H1 (cell line): ENCODE results near the gene RGS16. TPM values are rescaled to one million over a fixed set of nuclear protein-coding genes. Genes with fewer than 3 reads are reported as not detected.

Source experiments
- CTCF ChIA-PET: fragments of 300-600 bp; sonication (Branson Sonifier 250); formaldehyde crosslinking; loops from one replicate; lab custom pipeline; 2021; ENCODE audit not compliant: partially characterized antibody; lab: Charles Lee
- POLR2A ChIA-PET: fragments of 300-600 bp; sonication (Branson Sonifier 250); formaldehyde crosslinking; loops from one replicate; lab custom pipeline; 2021; ENCODE audit warnings: inconsistent platforms; ENCODE audit not compliant: partially characterized antibody; lab: Charles Lee
- DNase-seq, 2 experiments: peaks; one replicate each; pipeline versions ENCODE4 v3.0.0 to v3.0.0-alpha.2; 2010 to 2022; ENCODE audit warnings: low spot score in 2 of 2, low read depth in 1 of 2, mixed read lengths in 1 of 2
- FAIRE-seq: peaks from 2 replicates; lab custom pipeline; 2011; peaks lifted over from hg19 to GRCh38; lab: Jason Lieb, UNC
- H2AFZ ChIP-seq: 2 replicates; pipeline ENCODE4 v1.8.1; 2012; ENCODE audit warnings: low read length, inconsistent platforms
- H2AK5ac ChIP-seq: 2 replicates; pipeline ENCODE4 v1.6.1; 2013; ENCODE audit warnings: low read depth, low read length
- H2BK120ac ChIP-seq: replicated peaks from 2 replicates; pipeline ENCODE3; 2013; ENCODE audit warnings: low read depth, low read length, inconsistent platforms
- H2BK12ac ChIP-seq: 2 replicates; pipeline ENCODE4 v1.6.1; 2013; ENCODE audit warnings: low read depth, low read length
- H2BK15ac ChIP-seq: 2 replicates; pipeline ENCODE4 v1.6.1; 2013; ENCODE audit warnings: low read length
- H2BK20ac ChIP-seq: 2 replicates; pipeline ENCODE4 v1.6.1; 2013; ENCODE audit warnings: low read length
- H2BK5ac ChIP-seq: 2 replicates; pipeline ENCODE4 v1.6.1; 2013; ENCODE audit warnings: low read depth, low read length
- H3K14ac ChIP-seq: 2 replicates; pipeline ENCODE4 v1.6.1; 2013; ENCODE audit warnings: inconsistent platforms; ENCODE audit not compliant: insufficient read length
- H3K18ac ChIP-seq: 2 replicates; pipeline ENCODE4 v1.6.1; 2013; ENCODE audit warnings: low read length; ENCODE audit errors: extremely low read depth
- H3K23ac ChIP-seq: 2 replicates; pipeline ENCODE4 v1.6.1; 2013; ENCODE audit warnings: inconsistent platforms; ENCODE audit not compliant: insufficient read length
- H3K23me2 ChIP-seq: 2 replicates; pipeline ENCODE4 v1.6.1; 2013; ENCODE audit warnings: low read depth, low read length
- H3K27ac ChIP-seq: 2 replicates; pipeline ENCODE4 v1.6.1; 2011; ENCODE audit warnings: low read depth, low read length, inconsistent platforms
- H3K27me3 ChIP-seq, 4 experiments: replicated peaks in 1 of 4; 1 replicate in 1 of 4; 2 replicates in 3 of 4; pipeline versions ENCODE4 v1.6.1 to v1.8.1; 2011 to 2013; ENCODE audit warnings: low read length in 3 of 4, mild to moderate bottlenecking in 3 of 4, inconsistent platforms in 2 of 4, mixed read lengths in 2 of 4, moderate library complexity in 1 of 4; ENCODE audit not compliant: control insufficient read depth in 3 of 4, insufficient read depth in 3 of 4; ENCODE audit errors: extremely low read depth in 1 of 4
- H3K36me3 ChIP-seq, 4 experiments: 2 replicates each; pipeline versions ENCODE4 v1.6.1 to v1.8.1; 2011 to 2013; ENCODE audit warnings: mild to moderate bottlenecking in 4 of 4, low read length in 3 of 4, moderate library complexity in 2 of 4, control low read depth in 1 of 4, inconsistent platforms in 1 of 4; ENCODE audit not compliant: insufficient read depth in 4 of 4, control insufficient read depth in 2 of 4
- H3K4ac ChIP-seq: replicated peaks from 2 replicates; pipeline ENCODE3; 2013; ENCODE audit warnings: low read length, low read depth, mixed read lengths, inconsistent platforms; ENCODE audit not compliant: insufficient read length
- H3K4me1 ChIP-seq, 4 experiments: replicated peaks in 1 of 4; 1 replicate in 1 of 4; 2 replicates in 3 of 4; pipeline versions ENCODE4 v1.6.1 to v1.8.1; 2011 to 2013; ENCODE audit warnings: low read length in 3 of 4, inconsistent platforms in 2 of 4, mixed read lengths in 1 of 4; ENCODE audit not compliant: insufficient read depth in 4 of 4, control insufficient read depth in 3 of 4
- H3K4me2 ChIP-seq, 2 experiments: 2 replicates each; pipeline versions ENCODE4 v1.6.1 to v1.8.1; 2011 to 2013; ENCODE audit warnings: low read depth in 2 of 2, low read length in 2 of 2, control low read depth in 1 of 2, inconsistent platforms in 1 of 2, mild to moderate bottlenecking in 1 of 2; ENCODE audit not compliant: insufficient read depth in 1 of 2
- H3K4me3 ChIP-seq, 4 experiments: fragments of 200-600, 300-600 bp in 1 of 4; sonication (generic), shearing (Covaris generic), sonication (Bioruptor Twin) in 1 of 4; 2 replicates each; pipeline versions ENCODE4 v1.5.1 to v1.8.1; 2011 to 2016; ENCODE audit warnings: low read length in 4 of 4, low read depth in 3 of 4, control low read depth in 2 of 4, inconsistent platforms in 2 of 4, mild to moderate bottlenecking in 2 of 4, mixed read lengths in 1 of 4, moderate library complexity in 1 of 4; ENCODE audit not compliant: insufficient read depth in 2 of 4; ENCODE audit errors: extremely low read depth in 1 of 4
- H3K56ac ChIP-seq: replicated peaks from 2 replicates; pipeline ENCODE3; 2013; ENCODE audit warnings: low read depth, mild to moderate bottlenecking, mixed read lengths, low read length, inconsistent platforms; ENCODE audit not compliant: insufficient read length
- H3K79me1 ChIP-seq: 2 replicates; pipeline ENCODE4 v1.6.1; 2013; ENCODE audit warnings: low read depth, low read length, control low read depth
- H3K79me2 ChIP-seq, 2 experiments: 2 replicates each; pipeline versions ENCODE4 v1.6.1 to v1.8.1; 2012 to 2013; ENCODE audit warnings: low read length in 2 of 2, mild to moderate bottlenecking in 2 of 2, inconsistent platforms in 1 of 2; ENCODE audit not compliant: insufficient read depth in 2 of 2, control insufficient read depth in 1 of 2
- H3K9ac ChIP-seq, 4 experiments: replicated peaks in 1 of 4; 1 replicate in 1 of 4; 2 replicates in 3 of 4; pipeline versions ENCODE4 v1.6.1 to v1.8.1; 2011 to 2013; ENCODE audit warnings: low read depth in 3 of 4, low read length in 3 of 4, control low read depth in 2 of 4, mild to moderate bottlenecking in 2 of 4, moderate library complexity in 2 of 4, inconsistent platforms in 1 of 4; ENCODE audit errors: extremely low read depth in 1 of 4
- H3K9me3 ChIP-seq, 2 experiments: 2 replicates each; pipeline versions ENCODE4 v1.6.1 to v1.8.1; 2012 to 2013; ENCODE audit warnings: mild to moderate bottlenecking in 2 of 2, moderate library complexity in 2 of 2, control low read depth in 1 of 2, inconsistent platforms in 1 of 2, low read depth in 1 of 2, low read length in 1 of 2, mixed read lengths in 1 of 2; ENCODE audit not compliant: insufficient read depth in 2 of 2
- H4K20me1 ChIP-seq, 2 experiments: replicated peaks in 1 of 2; 2 replicates each; pipeline versions ENCODE3 to v1.8.1; 2011 to 2013; ENCODE audit warnings: inconsistent platforms in 2 of 2, low read length in 2 of 2, mild to moderate bottlenecking in 1 of 2; ENCODE audit not compliant: insufficient read depth in 2 of 2, control insufficient read depth in 1 of 2
- H4K5ac ChIP-seq: 2 replicates; pipeline ENCODE4 v1.6.1; 2013; ENCODE audit warnings: low read length, low read depth, mixed read lengths, inconsistent platforms; ENCODE audit not compliant: insufficient read length
- H4K8ac ChIP-seq: 2 replicates; pipeline ENCODE4 v1.8.0; 2013; ENCODE audit warnings: mild to moderate bottlenecking, moderate library complexity, low read length, inconsistent platforms; ENCODE audit not compliant: insufficient read depth; ENCODE audit errors: extremely low read depth
- H4K91ac ChIP-seq: replicated peaks from 2 replicates; pipeline ENCODE3; 2013; ENCODE audit warnings: low read length, mixed read lengths, inconsistent platforms; ENCODE audit not compliant: insufficient read length
- BCL11A ChIP-seq, 2 experiments: IDR thresholded peaks; one replicate each; pipeline ENCODE4 v1.6.1; 2011; ENCODE audit warnings: low read depth in 2 of 2, low read length in 2 of 2, mild to moderate bottlenecking in 2 of 2
- BRCA1 ChIP-seq: IDR thresholded peaks from 2 replicates; pipeline ENCODE4 v1.6.1; 2012; ENCODE audit warnings: low read depth, low read length, improper control_type of control experiment
- GABPA ChIP-seq: IDR thresholded peaks from 2 replicates; pipeline ENCODE4 v1.6.1; 2011; ENCODE audit warnings: mild to moderate bottlenecking, low read length, moderate library complexity, borderline replicate concordance; ENCODE audit not compliant: insufficient read depth
- WGBS, 2 experiments: shearing (Covaris generic) in 1 of 2; methylation state at CpG; one replicate each; pipeline versions ENCODE4 v1.1.6 to v1.1.7; 2013 to 2015; ENCODE audit warnings: low lambda C conversion rate in 2 of 2, mixed read lengths in 2 of 2, inconsistent platforms in 1 of 2, low coverage in 1 of 2, missing lambda C conversion rate in 1 of 2; ENCODE audit not compliant: insufficient replicate concordance in 2 of 2, insufficient coverage in 1 of 2, insufficient read length in 1 of 2; ENCODE audit errors: extremely low coverage in 1 of 2, missing lambda C conversion rate in 1 of 2; 5-methylcytosine and 5-hydroxymethylcytosine counted together
- polyA plus RNA-seq, 7 experiments: library from polyadenylated mRNA; depleted of rRNA in 3 of 7; stranded (reverse) in 5 of 7; unstranded in 2 of 7; fragments of >200 nt in 5 of 7; fragments of 200-250 nt in 2 of 7; gene quantifications; 1 replicate in 5 of 7; 2 replicates in 1 of 7; 4 replicates in 1 of 7; pipeline versions ENCODE4 v1.2.1 to v1.2.3, GENCODE V29; 2011 to 2013; ENCODE audit warnings: missing spikeins in 2 of 7, mixed read lengths in 2 of 7
- total RNA-seq: library from RNA; stranded (reverse); fragmentation: NEBNext Ultra II Directional; extraction: Animal tissue kit (Norgen Biotek cat#: 25700); gene quantifications from 2 replicates; pipeline ENCODE4 v1.2.1, GENCODE V29; 2021

The RGS16 gene
- total and polyA plus RNA-seq, 2 of the 8 experiments (the other 6 are each of a cell fraction or from before 2014, with no cell fraction given): 5.7 to 9.8 TPM

DNA sequence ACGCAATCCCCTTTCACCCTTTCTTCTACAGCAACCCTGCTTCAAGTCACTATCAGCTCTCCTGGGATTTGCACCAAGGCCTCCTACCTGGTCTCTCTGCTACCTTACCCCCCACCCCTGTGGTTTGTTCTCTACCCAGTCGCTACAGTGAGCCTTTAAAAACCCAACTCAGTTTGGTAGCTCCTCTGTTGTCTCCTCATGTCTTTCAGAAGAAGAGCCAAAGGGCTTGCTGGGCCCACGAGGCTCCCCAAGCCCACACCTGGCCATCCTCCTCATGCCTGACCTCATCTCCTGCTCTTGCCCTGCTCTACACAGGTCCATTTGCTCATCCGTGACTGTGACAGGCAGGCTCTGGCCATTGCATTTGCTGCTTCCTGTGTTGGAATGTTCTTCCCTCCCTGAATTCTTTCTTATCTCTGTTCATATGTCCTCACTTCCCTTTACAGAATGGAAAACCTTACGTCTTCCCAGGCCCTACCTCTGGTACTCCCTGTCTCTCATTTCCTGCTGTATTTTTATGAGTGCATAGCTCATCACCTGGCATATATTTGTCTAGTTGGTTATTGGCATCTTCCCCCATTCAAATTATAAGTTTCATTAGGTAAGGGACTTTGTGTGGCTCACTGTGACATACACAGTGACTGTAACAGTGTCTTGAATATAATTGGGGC, 3.3 kb downstream of the RGS16 start:
- Histone ChIP-seq H3K79me1 (no peaks in the 10 kb centered on the region), H2BK12ac (no peak overlapping the region), H3K36me3 (peaks cover 10 to 15% (median 12%) of the 10 kb centered on the region in 4 experiments; a peak in 5 of 8 replicates), H3K27ac (no peak overlapping the region), H3K23ac (no peak overlapping the region), H4K20me1 (peaks cover 2 to 4% of the 10 kb centered on the region in 2 experiments), H3K56ac (no peak overlapping the region), H3K79me2 (no peaks in the 10 kb centered on the region), H3K9ac (no peak overlapping the region), H2BK15ac (no peak overlapping the region), H3K23me2 (peaks cover 7% of the 10 kb centered on the region), H3K14ac (no peak overlapping the region), H3K9me3 (no peaks in the 10 kb centered on the region), H3K4me3 (no peak overlapping the region), H2BK5ac (no peak overlapping the region), H3K4me1 (peaks cover 4 to 19% (median 8%) of the 10 kb centered on the region in 4 experiments), H2BK120ac (no peak overlapping the region), H2AFZ (no peak overlapping the region), H2AK5ac (no peak overlapping the region), H4K5ac (no peak overlapping the region), H4K8ac (no peak overlapping the region), H4K91ac (no peak overlapping the region), H3K18ac (no peak overlapping the region), H3K4ac (no peak overlapping the region), H2BK20ac (no peak overlapping the region), H3K4me2 (no peak overlapping the region), H3K27me3 (peaks cover 0 to 29% (median 20%) of the 10 kb centered on the region in 4 experiments; a peak in 6 of 7 replicates)
- FAIRE-seq: no peak
- TF ChIP-seq GABPA (no peak), BRCA1 (no peak), BCL11A (IDR thresholded peaks at IDR 0.05; ENCODE audit: low read depth in 2 of 2, low read length in 2 of 2) (no peak)
- DNase-seq: no peak
- WGBS, 2 experiments: 82% methylated on average over 5 of the region's 5 CpGs; no CpG with 5 or more reads in 1 of the 2 experiments
- ChIA-PET CTCF (interaction anchor here (0.6 to 37.1 kb wide), 57 partner anchors 8 to 516 kb away, joined by 3 to 1131 read pairs (median 4); partner anchors contain the start of genes NPL and RGS8), POLR2A (interaction anchor here (0.7 to 15.0 kb wide), 12 partner anchors 13 to 196 kb away, joined by 3 to 231 read pairs (median 3); partner anchors contain the start of gene NPL)
